ENCODE results near the gene SPPL2B.

Gene SPPL2B

DNA sequence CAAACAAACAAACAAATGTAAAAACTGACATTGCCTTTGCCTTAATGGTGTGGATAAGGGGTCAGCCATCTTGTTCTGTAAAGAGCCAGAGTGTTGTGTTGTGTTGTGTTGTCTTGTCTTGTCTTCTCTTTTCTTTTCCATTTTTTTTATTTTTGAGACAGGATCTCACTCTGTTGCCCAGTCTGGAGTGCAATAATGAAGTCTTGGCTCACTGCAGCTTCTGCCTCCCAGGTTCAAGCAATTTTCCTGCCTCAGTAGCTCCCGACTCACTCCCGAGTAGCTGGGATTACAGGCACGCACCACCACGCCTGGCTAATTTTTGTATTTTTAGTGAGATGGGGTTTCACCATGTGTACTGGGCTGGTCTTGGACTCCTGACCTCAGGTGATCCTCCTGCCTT, 71.1 kb downstream of the SPPL2B start:
- no peak for FAIRE-seq
- DNase-seq (ENCODE audit: insufficient read length, low spot score): no peak

Measured in HTR-8/SVneo (cell line).